ENCODE results near the gene MUTYH.

- TF ChIP-seq, protein P1, sequence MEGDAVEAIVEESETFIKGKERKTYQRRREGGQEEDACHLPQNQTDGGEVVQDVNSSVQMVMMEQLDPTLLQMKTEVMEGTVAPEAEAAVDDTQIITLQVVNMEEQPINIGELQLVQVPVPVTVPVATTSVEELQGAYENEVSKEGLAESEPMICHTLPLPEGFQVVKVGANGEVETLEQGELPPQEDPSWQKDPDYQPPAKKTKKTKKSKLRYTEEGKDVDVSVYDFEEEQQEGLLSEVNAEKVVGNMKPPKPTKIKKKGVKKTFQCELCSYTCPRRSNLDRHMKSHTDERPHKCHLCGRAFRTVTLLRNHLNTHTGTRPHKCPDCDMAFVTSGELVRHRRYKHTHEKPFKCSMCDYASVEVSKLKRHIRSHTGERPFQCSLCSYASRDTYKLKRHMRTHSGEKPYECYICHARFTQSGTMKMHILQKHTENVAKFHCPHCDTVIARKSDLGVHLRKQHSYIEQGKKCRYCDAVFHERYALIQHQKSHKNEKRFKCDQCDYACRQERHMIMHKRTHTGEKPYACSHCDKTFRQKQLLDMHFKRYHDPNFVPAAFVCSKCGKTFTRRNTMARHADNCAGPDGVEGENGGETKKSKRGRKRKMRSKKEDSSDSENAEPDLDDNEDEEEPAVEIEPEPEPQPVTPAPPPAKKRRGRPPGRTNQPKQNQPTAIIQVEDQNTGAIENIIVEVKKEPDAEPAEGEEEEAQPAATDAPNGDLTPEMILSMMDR (IDR thresholded peaks at IDR 0.05), result no peak
- no peak for TF ChIP-seq POLR2AphosphoS5 (IDR thresholded peaks at IDR 0.05)
- no peak for TF ChIP-seq POLR2A (IDR thresholded peaks at IDR 0.05)
- no peak for TF ChIP-seq EP300 (IDR thresholded peaks at IDR 0.05)
These were observed 4.3 kb upstream of the MUTYH start for GRCh38 chr1:45344499-45344898.
